ENCODE results near the gene HSD11B1.
"Not testable (repeated sequence)": the region's sequence is repeated elsewhere in the genome, so short reads cannot be mapped to it uniquely, and the experiment has no call there.

Gene HSD11B1

DNA sequence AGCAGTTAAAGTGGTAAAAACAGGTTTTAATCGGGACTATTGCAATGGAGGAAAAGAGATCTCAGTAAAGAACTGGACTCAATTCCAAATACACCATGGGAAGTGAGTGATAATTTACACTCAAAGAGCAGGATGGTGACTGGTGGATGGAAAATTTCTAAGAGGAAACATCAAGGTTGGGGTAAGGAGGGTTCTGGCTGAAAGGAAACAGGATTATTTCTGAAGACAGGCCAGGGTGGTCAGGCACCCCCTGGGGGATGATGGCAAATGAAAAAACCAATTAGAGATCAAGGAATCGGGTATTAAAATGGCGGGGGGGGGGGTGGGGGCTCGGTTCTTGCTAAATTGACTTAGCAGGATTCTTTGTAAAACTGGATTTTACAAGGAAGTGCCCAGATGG, 12.3 kb upstream of the HSD11B1 start:
- DNase-seq (ENCODE audit: low spot score), result no peak

DNA sequence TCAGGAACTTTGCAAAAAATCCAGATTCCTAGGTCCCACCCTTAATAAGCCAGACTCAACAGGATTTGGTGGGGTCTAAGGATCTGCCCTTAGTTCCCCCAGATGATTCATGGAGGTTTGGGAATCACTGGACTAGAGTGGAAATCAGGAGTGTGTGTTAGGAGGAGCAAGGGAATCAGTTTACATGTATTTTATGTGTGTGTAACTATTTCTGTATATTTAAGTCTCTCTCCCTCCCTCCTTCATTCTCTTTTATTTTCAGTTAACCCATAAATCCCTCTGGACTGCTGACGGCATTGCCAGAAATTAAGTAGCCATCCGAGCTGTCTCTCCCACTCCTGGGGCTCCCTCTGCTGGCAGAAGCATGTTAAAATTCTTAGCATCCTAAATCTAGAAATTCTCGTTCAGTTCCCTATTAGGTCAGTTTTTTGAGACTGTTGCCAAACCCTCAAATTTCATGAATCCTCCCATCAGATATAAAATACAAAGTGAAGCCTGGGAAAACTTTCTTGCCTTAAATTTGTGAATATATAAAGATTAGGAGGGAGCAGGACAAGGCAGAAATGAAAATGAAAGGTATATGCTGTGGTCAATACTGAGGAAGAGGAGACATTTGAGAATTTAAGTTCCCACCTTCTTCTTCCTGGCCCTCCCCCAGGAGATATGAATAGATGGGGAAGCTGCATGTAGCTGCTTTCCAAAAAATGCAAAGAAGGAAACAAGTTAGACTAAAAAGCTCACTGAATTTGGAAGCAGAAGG, 11.7 kb upstream of the HSD11B1 start:
- peak; percentile 71 for DNase-seq (ENCODE audit: low spot score)

DNA sequence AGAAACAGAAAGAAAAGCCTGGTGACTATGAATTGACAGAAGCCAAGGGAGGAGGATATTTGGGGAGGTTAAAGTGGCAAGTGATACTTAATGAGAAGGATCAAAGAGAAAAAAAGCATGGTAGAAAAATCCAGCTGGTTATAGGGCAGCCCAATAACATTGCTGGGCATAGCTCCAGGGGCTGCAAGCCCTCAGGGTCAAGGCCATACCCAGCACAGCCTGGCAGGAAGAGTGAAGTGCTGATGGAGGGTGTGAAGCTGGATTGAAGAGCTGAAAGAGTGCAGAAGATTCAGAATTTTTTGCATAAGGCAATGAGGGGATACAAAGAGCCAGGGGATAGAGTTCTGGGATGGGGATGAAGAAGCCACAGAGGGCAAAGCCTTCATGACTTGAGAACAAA, 8.0 kb upstream of the HSD11B1 start:
- no peak for DNase-seq (ENCODE audit: low spot score)

DNA sequence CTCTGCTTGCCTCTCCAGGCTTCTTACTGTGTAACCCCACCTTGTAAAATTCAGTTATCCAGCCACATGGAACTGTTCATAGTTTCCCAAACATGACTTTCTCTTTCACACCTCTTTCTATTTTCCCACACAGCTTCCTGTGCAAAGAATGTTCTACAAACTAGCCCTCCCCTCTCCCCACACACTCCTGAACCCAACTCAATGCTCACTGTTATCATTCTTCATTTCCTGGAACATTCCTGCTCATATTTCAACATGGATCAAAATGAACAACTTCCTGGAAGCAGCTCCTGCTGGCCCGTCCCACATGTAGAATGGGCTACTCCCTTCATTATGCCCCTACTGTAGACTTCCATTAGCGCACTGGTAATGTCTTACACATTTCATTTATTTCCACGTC, 7.5 kb upstream of the HSD11B1 start:
- no peak for DNase-seq (ENCODE audit: low spot score)

DNA sequence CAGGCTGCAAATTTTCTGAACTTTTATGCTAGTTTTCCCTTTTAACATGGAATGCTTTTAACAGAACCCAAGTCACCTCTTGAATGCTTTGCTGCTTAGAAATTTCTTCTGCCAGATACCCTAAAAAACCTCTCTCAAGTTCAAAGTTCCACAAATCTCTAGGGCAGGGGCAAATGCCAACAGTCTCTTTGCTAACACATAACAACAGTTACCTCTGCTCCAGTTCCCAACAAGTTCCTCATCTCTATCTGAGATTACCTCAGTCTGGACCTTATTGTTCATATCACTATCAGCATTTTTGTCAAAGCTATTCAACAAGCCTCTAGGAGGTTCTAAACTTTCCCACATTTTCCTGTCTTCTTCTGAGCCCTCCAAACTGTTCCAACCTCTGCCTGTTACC, 4.0 kb upstream of the HSD11B1 start:
- DNase-seq (ENCODE audit: low spot score), result not testable (repeated sequence)

DNA sequence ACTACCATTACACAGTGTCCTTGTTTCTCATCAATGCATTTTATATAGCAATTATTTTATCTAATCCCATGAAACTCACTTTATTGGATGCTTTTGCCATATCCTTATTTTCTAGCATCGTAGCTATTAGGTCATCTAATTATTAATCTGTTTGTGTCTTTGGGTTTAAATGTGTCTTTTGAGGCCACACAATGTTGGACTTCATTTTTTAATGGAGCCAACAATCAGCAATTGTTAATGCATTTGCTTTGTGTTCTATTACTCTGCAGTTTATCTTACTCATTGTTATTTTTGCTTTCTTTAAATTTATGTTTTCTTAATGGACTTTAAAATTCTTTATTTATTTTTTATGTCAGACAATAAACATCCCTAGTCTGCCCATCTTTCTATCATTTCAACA, 1.8 kb upstream of the HSD11B1 start:
- peak; percentile 52 for DNase-seq (ENCODE audit: low spot score)

DNA sequence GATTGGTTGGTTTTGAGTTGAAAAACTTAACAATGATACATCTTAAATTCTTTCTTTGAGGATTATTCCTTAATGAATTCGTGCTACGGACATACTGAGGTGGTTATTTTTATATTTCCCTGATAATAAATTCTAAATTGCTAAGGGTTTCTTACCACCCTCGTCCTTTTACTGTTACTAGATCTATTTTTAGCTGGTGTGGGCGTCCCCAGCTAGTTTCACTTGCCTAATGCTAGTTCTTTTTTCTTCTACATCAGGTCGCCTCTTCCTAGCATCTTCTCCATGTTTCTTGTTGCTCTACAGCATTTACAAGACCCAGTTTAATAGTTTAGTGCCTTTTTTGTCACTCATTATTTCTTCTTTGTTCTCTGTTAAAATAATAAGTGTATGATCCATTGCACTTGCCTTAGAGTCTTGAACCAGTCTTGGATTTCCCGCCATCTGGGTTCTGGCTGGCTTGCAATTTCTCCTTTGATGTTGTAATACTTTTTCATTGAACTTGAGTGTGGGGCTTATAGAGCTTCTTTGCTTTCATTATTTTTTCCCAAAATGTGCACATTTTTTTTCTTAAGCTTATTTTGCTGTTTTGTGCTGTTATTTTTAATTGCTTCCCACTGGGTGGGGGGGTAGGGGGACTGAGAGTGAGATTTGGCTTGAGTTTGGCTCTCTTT, 677 bp upstream of the HSD11B1 start:
- DNase-seq (ENCODE audit: low spot score), result no peak

DNA sequence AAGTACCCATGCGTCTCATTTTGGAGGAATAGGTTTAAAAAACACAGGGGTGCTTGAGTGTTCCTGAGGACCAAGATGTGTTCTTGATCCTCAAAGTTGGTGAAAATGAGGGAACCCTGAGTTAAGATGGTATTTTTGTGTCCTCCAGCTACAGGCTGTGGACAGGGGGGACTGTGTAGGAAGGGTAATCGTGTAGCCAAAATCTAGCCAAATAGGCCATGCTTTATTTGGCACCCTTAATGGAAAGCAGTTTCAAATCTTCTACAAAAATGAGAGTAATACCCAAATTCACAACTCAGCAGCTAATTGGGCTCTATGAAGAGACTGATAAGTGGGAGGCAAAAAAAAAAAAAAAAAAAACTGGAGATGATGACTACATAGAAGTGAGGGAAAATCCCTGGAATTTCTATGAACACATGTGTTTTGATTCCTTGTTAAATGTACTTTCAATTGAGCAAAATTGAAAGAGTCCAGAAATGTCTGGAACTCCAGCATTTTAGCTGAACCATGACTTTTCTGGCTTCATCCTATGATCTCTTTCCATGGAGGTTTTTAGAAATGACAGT, 470 bp downstream of the HSD11B1 start:
- DNase-seq (ENCODE audit: low spot score), result no peak

DNA sequence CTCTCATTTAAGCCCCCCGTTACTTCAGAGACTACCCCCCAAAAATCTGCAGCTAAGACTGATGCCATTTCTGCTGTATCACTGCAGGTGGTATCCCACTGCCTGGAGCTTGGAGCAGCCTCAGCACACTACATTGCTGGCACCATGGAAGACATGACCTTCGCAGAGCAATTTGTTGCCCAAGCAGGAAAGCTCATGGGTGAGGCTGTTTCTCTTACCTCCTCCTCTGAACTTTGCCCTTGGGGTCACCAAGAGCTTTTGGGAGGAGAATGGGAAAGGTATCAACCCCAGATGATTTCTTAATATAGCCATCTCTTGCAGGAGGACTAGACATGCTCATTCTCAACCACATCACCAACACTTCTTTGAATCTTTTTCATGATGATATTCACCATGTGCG, 2.0 kb downstream of the HSD11B1 start:
- no peak for DNase-seq (ENCODE audit: low spot score)

DNA sequence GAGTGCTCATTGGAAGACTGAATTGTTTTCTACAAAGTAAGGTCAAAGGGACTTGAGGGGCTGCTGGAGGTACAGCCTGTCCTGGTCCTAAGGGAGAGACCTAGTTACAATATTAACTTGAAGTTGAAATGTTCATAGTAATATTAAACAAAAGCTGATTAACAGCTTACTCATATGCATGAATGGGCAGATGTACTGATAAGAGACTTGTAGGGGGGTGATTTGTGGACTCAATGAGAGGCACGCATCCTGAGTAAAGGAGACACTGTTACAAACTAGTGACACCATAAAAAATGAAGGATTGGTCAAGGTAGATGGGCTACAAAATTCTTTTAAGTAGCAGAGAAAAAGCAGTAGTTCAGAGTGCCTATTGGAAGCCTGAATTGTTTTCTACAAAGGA, 2.7 kb downstream of the HSD11B1 start:
- no peak for DNase-seq (ENCODE audit: low spot score)

DNA sequence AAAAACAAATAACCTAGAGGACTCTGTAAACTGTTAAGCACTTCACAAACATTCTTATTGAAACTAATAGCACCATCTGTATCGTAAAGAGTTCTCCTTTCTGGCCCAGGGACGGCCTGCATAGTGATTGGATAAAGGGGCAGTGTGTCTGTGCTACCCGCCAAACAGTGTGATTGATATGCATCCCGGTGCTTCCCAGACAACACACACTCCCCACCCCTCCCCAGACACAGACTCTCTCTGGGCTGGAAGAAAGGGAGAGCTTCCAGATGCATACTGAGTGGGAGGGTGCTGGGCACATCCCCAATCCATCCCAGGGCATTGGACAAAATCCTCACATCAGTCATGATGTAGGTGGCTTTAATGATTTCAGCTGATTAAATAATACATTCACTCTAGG, 3.7 kb downstream of the HSD11B1 start:
- peak; percentile 71 for DNase-seq (ENCODE audit: low spot score)

DNA sequence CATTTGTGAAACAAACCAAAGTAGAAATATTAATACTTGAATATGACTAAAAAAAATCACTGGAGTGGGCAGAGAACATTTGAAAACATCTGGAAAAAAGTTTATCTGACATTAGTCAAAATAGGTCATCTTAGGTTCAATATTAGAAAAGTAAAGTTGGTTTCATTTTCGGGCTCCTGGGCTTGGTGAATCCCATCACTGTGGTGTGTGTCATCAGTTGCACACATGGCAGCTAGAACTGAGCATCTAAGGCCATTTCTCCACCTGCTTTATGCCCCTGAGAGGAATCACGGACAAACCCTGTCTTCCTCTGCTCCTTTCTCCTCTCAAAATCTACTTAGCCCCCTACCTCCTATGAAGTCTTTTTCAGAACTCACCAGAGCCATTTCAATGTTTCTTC, 5.4 kb downstream of the HSD11B1 start:
- DNase-seq (ENCODE audit: low spot score), result no peak

DNA sequence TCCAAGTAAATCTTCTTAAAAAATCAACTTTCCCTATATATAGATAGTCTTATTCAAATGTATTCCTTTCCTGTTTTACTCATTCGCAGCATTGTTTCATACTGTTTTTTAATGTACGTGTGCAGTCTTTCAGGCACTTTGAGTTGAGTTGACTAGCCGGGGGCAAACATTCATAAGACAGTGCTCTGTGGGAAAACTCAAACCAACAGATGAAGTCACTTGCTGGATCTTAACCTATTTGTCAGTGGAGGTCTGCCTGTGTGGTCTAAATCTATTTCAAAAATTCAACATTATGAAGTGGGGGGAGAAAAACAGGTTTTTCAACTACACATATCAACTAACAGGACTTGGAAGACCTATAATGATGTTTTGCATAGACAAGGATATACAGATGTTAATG, 6.2 kb downstream of the HSD11B1 start:
- no peak for DNase-seq (ENCODE audit: low spot score)

DNA sequence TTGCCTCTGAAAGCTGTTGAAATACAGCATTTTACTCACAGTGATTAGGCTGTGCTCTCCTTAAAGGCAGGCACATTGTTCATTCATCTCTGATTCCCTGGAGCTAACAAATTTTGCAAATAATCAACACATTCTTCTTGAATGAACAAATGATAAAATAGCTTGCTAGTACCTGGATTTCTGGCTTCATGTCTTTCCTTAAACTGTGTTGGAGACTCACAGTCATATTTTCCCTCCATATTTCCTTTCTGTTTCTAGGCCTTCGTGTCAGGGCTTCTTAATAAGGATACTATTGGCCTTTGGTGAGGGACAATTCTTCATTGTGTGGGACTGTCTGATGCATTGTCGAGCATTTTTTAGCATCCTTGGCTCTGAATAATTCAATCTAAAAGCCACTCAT, 9.7 kb downstream of the HSD11B1 start:
- DNase-seq (ENCODE audit: low spot score), result peak; percentile 58

DNA sequence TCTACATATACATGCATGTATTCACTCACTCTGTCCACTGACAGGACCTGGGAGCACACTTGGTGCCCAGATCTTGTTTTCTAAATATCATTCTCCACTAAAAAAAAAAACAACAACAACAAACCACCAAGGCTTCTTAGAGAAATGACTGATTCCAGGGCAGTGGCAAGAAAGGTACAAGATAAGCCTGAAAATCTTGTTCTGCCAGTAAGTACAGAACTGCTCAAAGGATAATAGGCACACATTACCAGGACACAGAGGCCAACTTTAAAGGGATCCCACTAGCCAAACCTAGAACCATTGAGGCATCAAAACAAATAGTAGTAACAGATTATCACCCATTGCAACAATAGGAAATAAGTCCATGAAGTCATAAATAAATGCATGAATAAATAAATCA, 10.7 kb downstream of the HSD11B1 start:
- DNase-seq (ENCODE audit: low spot score), result no peak

DNA sequence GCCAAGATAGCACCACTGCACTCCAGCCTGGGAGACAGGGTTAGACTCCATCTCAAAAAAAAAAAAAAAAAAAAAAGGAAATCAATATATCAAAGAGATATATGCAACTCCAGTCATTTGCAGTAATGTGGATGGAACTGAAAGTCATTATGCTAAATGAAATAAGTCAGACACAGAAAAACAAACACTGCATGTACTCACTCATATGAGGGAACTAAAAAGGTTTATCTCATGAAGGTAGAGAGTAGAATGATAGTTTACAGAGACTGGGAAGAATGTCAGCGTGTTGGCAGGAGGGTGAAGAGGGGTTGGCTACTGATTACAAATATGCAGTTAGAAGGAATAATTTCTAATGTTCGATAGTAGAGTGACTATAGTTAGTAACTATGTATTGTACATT, 13.2 kb downstream of the HSD11B1 start:
- DNase-seq (ENCODE audit: low spot score), result no peak

DNA sequence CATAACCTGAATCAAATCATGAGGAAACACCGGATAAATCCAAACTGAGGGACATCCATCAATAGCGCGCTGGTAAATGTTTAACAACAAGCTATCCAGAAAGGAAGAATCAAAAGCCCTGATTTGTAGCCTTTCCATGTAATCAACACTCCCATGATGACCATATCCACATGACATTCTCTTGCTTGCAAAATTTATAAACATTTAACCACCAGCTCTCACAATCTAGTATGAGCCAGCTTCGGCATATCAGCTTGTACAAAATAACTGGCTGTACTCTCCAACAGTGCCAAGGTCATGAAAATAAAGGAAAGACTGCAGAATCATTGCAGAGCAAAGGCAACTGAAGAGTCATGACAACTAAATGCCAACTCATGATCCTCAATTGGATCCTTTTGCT, 15.7 kb downstream of the HSD11B1 start:
- no peak for DNase-seq (ENCODE audit: low spot score)

DNA sequence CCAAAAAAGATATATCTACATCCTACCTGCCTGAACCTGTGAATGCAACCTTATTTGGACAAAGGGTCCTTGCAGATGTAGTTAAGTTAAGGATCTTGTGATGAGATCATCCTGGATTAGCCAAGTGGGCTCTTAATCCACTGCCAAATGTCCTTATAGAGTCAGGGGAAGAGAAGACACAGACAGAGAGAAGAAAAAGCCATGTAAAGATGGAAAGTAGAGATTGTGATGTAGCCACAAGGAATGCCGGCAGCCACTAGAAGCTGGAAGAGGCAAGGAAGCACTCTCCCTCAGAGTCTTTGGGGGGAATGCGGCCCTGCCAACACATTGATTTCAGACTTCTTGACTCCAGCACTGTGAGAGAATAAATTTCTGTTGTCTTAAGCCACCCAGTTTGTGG, 16.2 kb downstream of the HSD11B1 start:
- DNase-seq (ENCODE audit: low spot score), result no peak

DNA sequence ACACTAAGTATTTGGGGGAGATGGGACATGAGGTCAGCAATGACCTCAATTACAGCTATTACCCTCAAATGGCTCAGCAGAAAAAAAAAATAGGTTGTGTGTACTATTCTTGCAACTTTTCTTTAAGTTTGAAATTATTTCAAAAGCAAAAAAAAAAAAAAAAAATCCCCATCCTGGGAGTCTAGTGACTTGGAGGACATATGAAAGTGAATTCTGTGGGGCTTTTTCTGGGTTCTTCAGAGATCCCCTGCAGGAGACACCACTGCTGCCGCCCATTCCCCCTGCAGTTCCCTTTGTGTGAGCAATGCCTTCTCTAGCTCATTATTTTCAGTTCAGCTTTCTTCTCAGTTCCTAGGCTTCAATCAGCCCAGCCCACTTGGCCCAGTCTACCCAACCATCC, 16.7 kb downstream of the HSD11B1 start:
- no peak for DNase-seq (ENCODE audit: low spot score)

DNA sequence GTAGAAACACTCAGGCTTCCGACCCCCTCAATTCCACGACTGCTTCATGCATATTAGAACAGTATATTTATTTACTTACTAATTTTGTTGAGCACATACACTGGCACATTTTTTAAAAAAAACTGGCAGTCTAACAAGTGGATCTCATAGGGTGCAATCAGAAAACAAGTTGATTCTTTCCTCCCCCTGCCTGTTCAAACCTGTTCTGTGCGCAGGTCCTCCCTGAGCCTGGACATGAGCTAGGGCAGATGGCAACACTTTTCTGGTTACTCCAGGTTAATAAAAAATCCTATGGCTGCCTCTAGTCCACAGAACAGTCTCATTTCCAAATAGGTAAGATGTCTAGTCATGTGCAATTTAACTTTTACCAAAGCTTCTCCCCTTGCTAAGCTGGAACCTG, 18.6 kb downstream of the HSD11B1 start:
- DNase-seq (ENCODE audit: low spot score), result no peak

DNA sequence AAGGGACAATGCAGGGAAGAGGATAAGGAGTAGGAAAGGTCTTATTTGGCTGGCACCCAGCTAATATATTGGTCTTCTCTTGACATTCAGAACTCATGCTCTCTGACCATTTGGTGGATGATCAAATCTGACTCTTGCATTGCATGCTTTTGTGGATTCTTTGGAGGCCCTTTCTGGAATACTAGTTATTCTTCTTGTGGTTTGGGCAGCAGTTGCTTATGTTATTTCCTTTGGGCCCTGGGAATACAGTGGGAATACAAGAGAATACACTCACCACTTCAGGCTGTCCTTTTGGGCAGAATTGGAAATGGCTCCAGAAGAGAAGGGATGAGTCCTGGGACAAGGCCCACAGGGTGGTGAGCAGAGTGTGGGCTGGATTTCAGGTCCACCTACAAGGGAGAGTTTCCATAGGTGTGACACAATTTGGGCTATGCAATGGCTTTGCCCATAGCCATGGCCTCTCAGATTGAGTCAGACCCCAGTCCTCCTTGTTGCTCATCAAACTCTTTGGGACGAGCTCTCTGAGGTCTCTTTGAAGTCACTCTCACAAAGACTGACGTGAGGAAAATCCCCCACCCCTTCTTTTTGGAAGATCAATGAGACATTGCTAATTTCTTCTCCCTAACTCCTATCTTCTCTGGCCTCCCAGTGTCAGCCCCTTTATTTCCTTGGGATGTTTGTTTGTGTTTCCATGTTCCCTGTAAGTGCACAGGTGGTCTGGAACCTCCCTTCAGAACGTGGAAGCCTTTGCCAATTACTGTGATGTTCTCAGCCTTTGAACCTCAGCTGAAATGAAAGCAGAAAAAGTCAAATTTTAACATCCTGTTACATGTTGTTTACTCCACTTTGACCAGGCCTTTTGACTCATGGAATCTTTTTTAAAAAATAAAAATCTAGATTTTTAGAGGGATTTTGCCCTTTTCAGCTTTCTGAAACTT, 19.4 kb downstream of the HSD11B1 start:
- DNase-seq (ENCODE audit: low spot score), result no peak

DNA sequence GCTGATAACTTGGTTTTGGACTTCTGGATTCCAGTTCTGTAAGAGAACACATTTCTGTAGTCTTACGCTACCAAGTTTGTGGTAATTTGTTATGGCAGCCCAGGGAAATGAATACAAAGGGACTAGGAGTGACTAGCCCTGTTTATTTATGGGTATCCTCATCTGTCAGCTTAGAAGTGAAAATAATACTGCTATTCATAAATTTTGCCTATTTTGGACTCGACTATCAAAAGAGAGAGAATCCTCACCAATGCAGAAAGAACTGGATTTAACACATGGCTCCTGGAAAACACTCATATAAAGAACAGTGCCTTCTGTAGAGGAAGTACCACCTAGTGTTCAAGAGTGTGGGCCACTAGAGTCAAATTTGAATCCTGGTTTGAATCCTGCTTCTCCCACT, 22.6 kb downstream of the HSD11B1 start:
- no peak for DNase-seq (ENCODE audit: low spot score)

DNA sequence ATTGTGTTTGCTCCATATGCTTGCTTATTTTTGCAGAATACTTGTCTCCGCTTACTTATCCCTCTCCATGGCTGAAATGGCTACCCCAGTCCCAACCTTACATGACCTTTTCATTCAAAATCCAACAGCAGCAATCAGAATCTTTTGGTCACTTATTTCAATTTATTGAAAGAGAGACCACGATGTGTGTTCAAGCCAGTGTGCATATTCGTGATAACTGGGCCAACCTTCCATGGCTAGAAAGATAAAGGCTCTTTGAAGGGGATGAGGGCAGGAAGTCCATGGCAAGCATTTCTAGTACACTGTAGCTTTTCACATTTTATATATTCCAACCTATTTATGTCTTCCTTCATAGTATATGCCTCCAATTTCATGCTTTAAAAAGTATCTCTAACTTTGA, 23.1 kb downstream of the HSD11B1 start:
- DNase-seq (ENCODE audit: low spot score), result no peak
